ENCODE measurements around the gene ITGB5.

DNA sequence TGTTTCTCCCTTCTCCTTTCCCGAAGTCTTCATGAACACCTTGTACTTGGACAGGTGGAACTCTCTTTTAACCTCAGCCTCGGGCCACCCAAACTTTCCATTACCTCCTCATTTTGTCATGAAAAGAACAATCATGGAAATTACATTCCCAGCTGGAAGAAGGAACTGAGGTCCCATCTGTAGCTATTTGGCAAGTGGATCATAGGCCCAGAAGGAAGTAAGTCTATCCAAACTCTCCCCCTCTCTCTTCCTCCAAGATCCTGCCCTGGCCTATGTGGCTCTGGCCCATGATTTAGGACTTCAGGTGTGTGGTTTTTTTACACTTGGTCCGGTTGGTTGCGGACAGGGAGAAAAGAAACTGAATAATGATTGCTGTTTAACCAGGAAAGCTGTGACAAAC, 44.1 kb downstream of the ITGB5 start:
- TF ChIP-seq POLR2A (IDR thresholded peaks at IDR 0.05; ENCODE audit: low read length) (no peak), GATA1 (IDR thresholded peaks at IDR 0.05; ENCODE audit: low read depth, low read length) (no peak)
